HepG2 (cell line): ENCODE results near the gene FBXW5.

Experiments
- CTCF ChIP-seq: sonication (generic); formaldehyde crosslinking; IDR thresholded peaks from 2 replicates; pipeline ENCODE4 v1.5.0; 2020; ENCODE audit warnings: mild to moderate bottlenecking, missing genetic modification reagents, moderate library complexity
- EHMT2 ChIP-seq: fragments of 200-600 bp; sonication (generic); IDR thresholded peaks from 2 replicates; pipeline ENCODE4 v1.7.0; 2017; ENCODE audit warnings: antibody characterized with exemption, low read depth, low read length, borderline replicate concordance
- HNF1B ChIP-seq: sonication (generic); formaldehyde crosslinking; IDR thresholded peaks from 2 replicates; pipeline ENCODE4 v1.5.1; 2020; ENCODE audit warnings: mild to moderate bottlenecking, moderate library complexity, missing genetic modification reagents
- JARID2 ChIP-seq: sonication (generic); formaldehyde crosslinking; IDR thresholded peaks from 2 replicates; pipeline ENCODE4 v1.8.1; 2023; ENCODE audit warnings: missing genetic modification reagents, inconsistent platforms; ENCODE audit not compliant: insufficient replicate concordance
- MTF1 ChIP-seq: sonication (generic); formaldehyde crosslinking; IDR thresholded peaks from 2 replicates; pipeline ENCODE4 v1.5.0; 2020; ENCODE audit warnings: missing genetic modification reagents
- MXI1 ChIP-seq: IDR thresholded peaks from 3 replicates; pipeline ENCODE4 v1.6.1; 2012; ENCODE audit warnings: low read depth, low read length, inconsistent platforms, borderline replicate concordance
- RAD21 ChIP-seq: fragments of 450-650 bp; formaldehyde crosslinking; IDR thresholded peaks from 2 replicates; pipeline ENCODE4 v1.5.0; 2020; ENCODE audit warnings: mild to moderate bottlenecking
- TP53 ChIP-seq: sonication (generic); formaldehyde crosslinking; conservative IDR thresholded peaks from 2 replicates; pipeline ENCODE4 v1.4.0; 2020; ENCODE audit warnings: missing genetic modification reagents
- ZBTB8A ChIP-seq: sonication (generic); formaldehyde crosslinking; IDR thresholded peaks from 2 replicates; pipeline ENCODE4 v1.4.0; 2020; ENCODE audit warnings: mild to moderate bottlenecking, low read depth, missing genetic modification reagents, borderline replicate concordance
- ZNF205 ChIP-seq: IDR thresholded peaks from 2 replicates; pipeline ENCODE4 v1.6.1; 2018; ENCODE audit warnings: missing biosample characterization, missing genetic modification reagents
- ZNF646 ChIP-seq: sonication (generic); formaldehyde crosslinking; IDR thresholded peaks from 2 replicates; pipeline ENCODE4 v1.9.0; 2021; ENCODE audit warnings: mild to moderate bottlenecking, missing genetic modification reagents
- ZNF883 ChIP-seq: sonication (generic); formaldehyde crosslinking; IDR thresholded peaks from 2 replicates; pipeline ENCODE4 v1.5.1; 2020; ENCODE audit warnings: mild to moderate bottlenecking, missing genetic modification reagents; ENCODE audit errors: not compliant biosample characterization
- ZSCAN22 ChIP-seq: sonication (generic); formaldehyde crosslinking; IDR thresholded peaks from 2 replicates; pipeline ENCODE4 v1.4.0; 2020; ENCODE audit warnings: mild to moderate bottlenecking, missing genetic modification reagents

DNA sequence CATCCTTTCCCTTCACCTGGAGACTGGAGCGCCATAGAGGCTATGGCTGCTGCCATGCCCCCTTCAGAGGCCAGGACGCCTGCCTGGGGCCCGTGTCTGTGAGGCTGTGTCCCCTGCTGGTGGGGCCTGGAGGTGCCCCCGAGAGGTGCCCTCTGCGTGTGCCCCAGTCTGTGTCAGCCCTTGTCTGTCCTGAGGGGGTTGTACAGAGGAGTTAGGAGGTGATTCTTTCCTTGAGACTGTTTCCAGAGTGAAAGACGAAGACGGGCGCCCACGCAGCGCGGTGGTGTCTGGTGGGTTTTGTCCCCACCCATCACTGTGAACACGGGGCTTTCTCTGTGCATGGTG is 33.7 kb downstream of the FBXW5 start:
- TF ChIP-seq ZSCAN22 (CRISPR knock-in tag), result no peak
- TF ChIP-seq JARID2 (CRISPR knock-in tag), result no peak
- no peak for TF ChIP-seq ZBTB8A (CRISPR knock-in tag)
- no peak for TF ChIP-seq MTF1 (CRISPR knock-in tag)
- no peak for TF ChIP-seq TP53 (CRISPR knock-in tag)
- TF ChIP-seq ZNF205 (CRISPR knock-in tag), result no peak
- no peak for TF ChIP-seq RAD21 (CRISPR knock-in tag)
- no peak for TF ChIP-seq ZNF646 (CRISPR knock-in tag)
- no peak for TF ChIP-seq MXI1
- no peak for TF ChIP-seq HNF1B (CRISPR knock-in tag)
- no peak for TF ChIP-seq ZNF883 (CRISPR knock-in tag)
- TF ChIP-seq EHMT2, result no peak
- TF ChIP-seq CTCF, result no peak
